IMR-90 (cell line): ENCODE measurements around the gene RAPGEF5. TPM values are rescaled to one million over a fixed set of nuclear protein-coding genes. Genes with fewer than 3 reads are reported as not detected.

Source experiments
- ATAC-seq: fragments of 200-7000 bp; cut with Tn5 transposase; 2 replicates; pipeline ENCODE4 v1.9.1; 2020; ENCODE audit warnings: low read depth, mild to moderate bottlenecking, moderate library complexity
- BruUV-seq: library from RNA; stranded (reverse); fragments of 400-500 nt; replicated peaks from 2 replicates; lab custom pipeline; 2021; lab: Mats Ljungman, UMichigan
- CTCF ChIA-PET: fragments of 300-600 bp; formaldehyde crosslinking; extraction: SDS; loops from one replicate; lab custom pipeline; 2021; ENCODE audit warnings: antibody characterized with exemption; lab: Yijun Ruan, JAX
- POLR2A ChIA-PET: fragments of 300-600 bp; sonication (Branson Sonifier 250); formaldehyde crosslinking; loops from one replicate; lab custom pipeline; 2022; ENCODE audit warnings: antibody characterized with exemption; ENCODE audit not compliant: unreplicated experiment; lab: Charles Lee
- DNase-seq: peaks from one replicate; pipeline ENCODE4 v3.0.0; 2013
- H2AFZ ChIP-seq: replicated peaks from 2 replicates; pipeline ENCODE3; 2013; ENCODE audit warnings: low read length, mild to moderate bottlenecking; ENCODE audit not compliant: poor library complexity
- H2AK5ac ChIP-seq: 2 replicates; pipeline ENCODE4 v1.6.1; 2013; ENCODE audit warnings: low read depth, low read length, inconsistent platforms
- H2AK9ac ChIP-seq: replicated peaks from 2 replicates; pipeline ENCODE3; 2013; ENCODE audit warnings: mild to moderate bottlenecking, low read depth, low read length, moderate library complexity; ENCODE audit not compliant: poor library complexity
- H2BK120ac ChIP-seq: 2 replicates; pipeline ENCODE4 v1.6.1; 2013; ENCODE audit warnings: low read depth, low read length, inconsistent platforms
- H2BK15ac ChIP-seq: 3 replicates; pipeline ENCODE4 v1.6.1; 2013; ENCODE audit warnings: low read depth, low read length, inconsistent platforms
- H2BK20ac ChIP-seq: 2 replicates; pipeline ENCODE4 v1.6.1; 2013; ENCODE audit warnings: low read depth, mild to moderate bottlenecking, inconsistent platforms, low read length, moderate library complexity
- H2BK5ac ChIP-seq: 2 replicates; pipeline ENCODE4 v1.6.1; 2013; ENCODE audit warnings: mild to moderate bottlenecking, low read depth, low read length, inconsistent platforms; ENCODE audit not compliant: poor library complexity, severe bottlenecking
- H3K14ac ChIP-seq: replicated peaks from 2 replicates; pipeline ENCODE4 v1.6.1; 2013; ENCODE audit warnings: low read depth, low read length, inconsistent platforms
- H3K18ac ChIP-seq: 2 replicates; pipeline ENCODE4 v1.6.1; 2013; ENCODE audit warnings: low read depth, low read length, control low read depth
- H3K23ac ChIP-seq: 2 replicates; pipeline ENCODE4 v1.6.1; 2013; ENCODE audit warnings: low read depth, low read length, inconsistent platforms
- H3K27ac ChIP-seq: 2 replicates; pipeline ENCODE4 v1.5.1; 2013; ENCODE audit warnings: mild to moderate bottlenecking, control low read depth, low read length; ENCODE audit not compliant: insufficient read depth
- H3K27me3 ChIP-seq: 2 replicates; pipeline ENCODE4 v1.6.1; 2013; ENCODE audit warnings: low read length; ENCODE audit not compliant: control insufficient read depth, insufficient read depth
- H3K36me3 ChIP-seq: 2 replicates; pipeline ENCODE4 v1.6.1; 2013; ENCODE audit warnings: low read length, mixed read lengths; ENCODE audit not compliant: control insufficient read depth, insufficient read depth
- H3K4ac ChIP-seq: 2 replicates; pipeline ENCODE4 v1.6.1; 2013; ENCODE audit warnings: low read depth, low read length, inconsistent platforms
- H3K4me1 ChIP-seq: 2 replicates; pipeline ENCODE4 v1.6.1; 2013; ENCODE audit warnings: low read length, mixed read lengths; ENCODE audit not compliant: control insufficient read depth, insufficient read depth
- H3K4me2 ChIP-seq: 2 replicates; pipeline ENCODE4 v1.6.1; 2013; ENCODE audit warnings: low read depth, mild to moderate bottlenecking, control low read depth, low read length, moderate library complexity
- H3K4me3 ChIP-seq: 2 replicates; pipeline ENCODE4 v1.5.1; 2013; ENCODE audit warnings: low read depth, mild to moderate bottlenecking, control low read depth, low read length, moderate library complexity; ENCODE audit not compliant: insufficient read depth
- H3K56ac ChIP-seq: 2 replicates; pipeline ENCODE4 v1.6.1; 2013; ENCODE audit warnings: low read length, inconsistent platforms; ENCODE audit not compliant: insufficient read depth; ENCODE audit errors: extremely low read depth
- H3K79me1 ChIP-seq, 2 experiments: 2 replicates each; pipeline ENCODE4 v1.6.1; 2013; ENCODE audit warnings: low read length in 2 of 2, inconsistent platforms in 1 of 2, low read depth in 1 of 2
- H3K9ac ChIP-seq: 2 replicates; pipeline ENCODE4 v1.6.1; 2013; ENCODE audit warnings: low read depth, low read length, control low read depth
- H3K9me1 ChIP-seq: 2 replicates; pipeline ENCODE4 v1.6.1; 2013; ENCODE audit warnings: low read length, inconsistent platforms; ENCODE audit not compliant: insufficient read depth
- H3K9me3 ChIP-seq: 2 replicates; pipeline ENCODE4 v1.6.1; 2013; ENCODE audit warnings: low read length; ENCODE audit not compliant: control insufficient read depth, insufficient read depth
- H4K20me1 ChIP-seq: 2 replicates; pipeline ENCODE4 v1.6.1; 2013; ENCODE audit warnings: low read length, inconsistent platforms; ENCODE audit not compliant: insufficient read depth
- H4K5ac ChIP-seq: 2 replicates; pipeline ENCODE4 v1.6.1; 2013; ENCODE audit warnings: mild to moderate bottlenecking, low read depth, low read length, control low read depth
- H4K8ac ChIP-seq, 2 experiments: 2 replicates each; pipeline ENCODE4 v1.6.1; 2013; ENCODE audit warnings: low read depth in 2 of 2, low read length in 2 of 2, control low read depth in 1 of 2, inconsistent platforms in 1 of 2
- H4K91ac ChIP-seq: 2 replicates; pipeline ENCODE4 v1.6.1; 2013; ENCODE audit warnings: low read depth, low read length, inconsistent platforms; ENCODE audit not compliant: insufficient read depth
- CEBPB ChIP-seq: IDR thresholded peaks from 2 replicates; pipeline ENCODE4 v1.6.1; 2012; ENCODE audit warnings: low read depth, low read length, improper control_type of control experiment
- FOS ChIP-seq: fragments of 150-350 bp; IDR thresholded peaks from 2 replicates; pipeline ENCODE4 v1.6.1; 2016; ENCODE audit warnings: low read depth, low read length
- MAFK ChIP-seq: IDR thresholded peaks from 2 replicates; pipeline ENCODE4 v1.6.1; 2012; ENCODE audit warnings: low read depth, low read length, improper control_type of control experiment
- NFE2L2 ChIP-seq: fragments of 150-350 bp; IDR thresholded peaks from 2 replicates; pipeline ENCODE4 v1.6.1; 2016; ENCODE audit warnings: low read depth, mild to moderate bottlenecking, low read length
- SMC3 ChIP-seq: fragments of 150-350 bp; IDR thresholded peaks from 2 replicates; pipeline ENCODE4 v1.6.1; 2016; ENCODE audit warnings: low read depth, mild to moderate bottlenecking, antibody characterized with exemption, low read length, moderate library complexity
- WGBS, 2 experiments: methylation state at CpG; one replicate each; pipeline versions ENCODE4 v1.1.5 to v1.1.7; 2013; ENCODE audit warnings: missing lambda C conversion rate in 2 of 2; ENCODE audit not compliant: insufficient read length in 1 of 2; ENCODE audit errors: extremely low coverage in 2 of 2; 5-methylcytosine and 5-hydroxymethylcytosine counted together
- dilution Hi-C: fragments of 300-500 bp; cut with HindIII; formaldehyde crosslinking; loops from one replicate; pipeline ENCODE4 v1.14.3; 2018; ENCODE audit warnings: low sequenced_read_pairs; ENCODE audit not compliant: unreplicated experiment
- in situ Hi-C: fragments of 300-500 bp; cut with MboI; formaldehyde crosslinking; loops from 3 replicates; pipeline ENCODE4 v1.14.3; 2019; ENCODE audit warnings: low sequenced_read_pairs, inconsistent platforms, mixed read lengths
- intact Hi-C: fragments of 100-400 bp; cut with micrococcal nuclease; formaldehyde crosslinking; loops from 2 replicates; pipeline ENCODE4 v1.10.0; 2022
- polyA plus RNA-seq, 3 experiments: library from polyadenylated mRNA; depleted of rRNA; stranded (reverse); fragments of >200 nt; gene quantifications; 2 replicates each; pipeline ENCODE4 v1.2.3, GENCODE V29; 2012; ENCODE audit warnings: low replicate concordance in 1 of 3
- total RNA-seq: library from RNA; depleted of rRNA; stranded (reverse); fragments of >200 nt; gene quantifications from 2 replicates; pipeline ENCODE4 v1.2.3, GENCODE V29; 2012
- TF ChIP-seq, protein P1 (sequence below): fragments of 150-350 bp; IDR thresholded peaks from 2 replicates; pipeline ENCODE4 v1.6.1; 2017; ENCODE audit warnings: mild to moderate bottlenecking, antibody characterized with exemption, low read length, low read depth

RAPGEF5 gene
- total and polyA plus RNA-seq, 2 of the 4 experiments (the other 2 are of a cell fraction): 0.05 to 0.18 TPM

DNA sequence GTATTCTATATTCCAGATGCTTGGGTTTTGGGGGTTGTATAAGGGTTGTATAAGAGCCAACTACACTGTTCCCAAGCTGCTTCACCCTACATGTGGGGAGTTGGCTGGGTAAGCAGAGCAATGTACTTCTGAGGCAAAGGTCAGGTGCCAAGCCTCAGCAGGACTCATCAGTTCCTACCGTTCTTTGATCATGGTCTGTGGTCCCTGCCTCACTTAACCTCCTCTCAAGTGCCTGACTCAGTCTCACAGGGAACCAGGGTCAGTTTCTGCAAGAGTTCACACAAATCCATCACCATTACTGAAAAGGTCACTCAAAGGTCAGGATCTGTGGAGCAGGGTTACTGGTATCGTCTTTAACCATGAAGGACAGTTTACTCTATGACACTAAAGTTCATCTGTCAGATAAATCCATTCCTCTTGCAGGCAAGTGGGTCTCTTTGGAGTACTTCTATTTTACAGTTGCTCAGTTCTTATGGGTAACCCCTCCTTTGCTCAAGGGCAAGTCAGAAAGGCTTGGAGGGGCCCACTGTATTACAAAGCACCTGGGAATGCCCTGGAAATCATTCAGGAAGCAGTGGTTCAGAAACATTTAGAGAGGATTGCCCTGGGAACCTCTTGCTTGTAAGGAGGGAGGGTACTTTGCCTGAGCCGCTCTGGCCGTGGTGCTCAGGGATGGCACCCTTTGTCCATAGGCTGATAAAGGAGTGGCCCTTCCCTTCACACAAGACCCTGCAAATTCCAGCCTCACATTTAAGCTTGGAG, 227.0 kb downstream of the RAPGEF5 start:
- no TSS peak for BruUV-seq
- no peaks in the 10 kb centered on the region for H3K36me3 ChIP-seq
- 0% methylated on average over 1 of the region's 4 CpGs; no CpG with 5 or more reads in 1 of the 2 experiments for WGBS, 2 experiments

More for the DNA sequence above, 227.0 kb downstream of the RAPGEF5 start:
- Histone ChIP-seq H3K9me1 (no peaks in the 10 kb centered on the region), H4K20me1 (no peaks in the 10 kb centered on the region), H4K5ac (no peak overlapping the region), H3K4ac (no peak overlapping the region), H3K9me3 (no peaks in the 10 kb centered on the region; the same call in 1 of the 2 replicates), H3K18ac (no peak overlapping the region), H3K4me1 (no peaks in the 10 kb centered on the region; the same call in 1 of the 2 replicates), H2AK5ac (no peak overlapping the region), H4K8ac (no peak overlapping the region), H2AK9ac (no peak overlapping the region), H2BK120ac (no peak overlapping the region), H3K27me3 (peaks cover 6% of the 10 kb centered on the region), H2BK5ac (no peak overlapping the region), H3K9ac (no peak overlapping the region), H3K27ac (no peak overlapping the region), H3K4me2 (no peak overlapping the region), H3K4me3 (no peak overlapping the region), H3K23ac (no peak overlapping the region), H3K56ac (no peak overlapping the region), H2BK20ac (no peak overlapping the region), H3K79me1 (no peaks in the 10 kb centered on the region), H4K91ac (no peak overlapping the region), H2BK15ac (no peak overlapping the region), H3K14ac (no peak overlapping the region), H2AFZ (no peak overlapping the region)
- DNase-seq (no peak), ATAC-seq (no peak)
- no peak for TF ChIP-seq NFE2L2
- TF ChIP-seq, protein P1, sequence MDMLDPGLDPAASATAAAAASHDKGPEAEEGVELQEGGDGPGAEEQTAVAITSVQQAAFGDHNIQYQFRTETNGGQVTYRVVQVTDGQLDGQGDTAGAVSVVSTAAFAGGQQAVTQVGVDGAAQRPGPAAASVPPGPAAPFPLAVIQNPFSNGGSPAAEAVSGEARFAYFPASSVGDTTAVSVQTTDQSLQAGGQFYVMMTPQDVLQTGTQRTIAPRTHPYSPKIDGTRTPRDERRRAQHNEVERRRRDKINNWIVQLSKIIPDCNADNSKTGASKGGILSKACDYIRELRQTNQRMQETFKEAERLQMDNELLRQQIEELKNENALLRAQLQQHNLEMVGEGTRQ: no peak
- no peak for TF ChIP-seq FOS
- TF ChIP-seq CEBPB: no peak
- no peak for TF ChIP-seq MAFK
- no peak for TF ChIP-seq SMC3
- POLR2A ChIA-PET: no interaction called here
- in situ Hi-C loops: no loop called here
- intact Hi-C loops: no loop called here
- CTCF ChIA-PET: no interaction called here
- dilution Hi-C loops: no loop called here
